ENCODE data around the gene LSAMP.

The LSAMP gene

GRCh38 chr3:115999613-116000012 is 445.7 kb downstream of the LSAMP start:
- DNase-seq: no peak

DNA sequence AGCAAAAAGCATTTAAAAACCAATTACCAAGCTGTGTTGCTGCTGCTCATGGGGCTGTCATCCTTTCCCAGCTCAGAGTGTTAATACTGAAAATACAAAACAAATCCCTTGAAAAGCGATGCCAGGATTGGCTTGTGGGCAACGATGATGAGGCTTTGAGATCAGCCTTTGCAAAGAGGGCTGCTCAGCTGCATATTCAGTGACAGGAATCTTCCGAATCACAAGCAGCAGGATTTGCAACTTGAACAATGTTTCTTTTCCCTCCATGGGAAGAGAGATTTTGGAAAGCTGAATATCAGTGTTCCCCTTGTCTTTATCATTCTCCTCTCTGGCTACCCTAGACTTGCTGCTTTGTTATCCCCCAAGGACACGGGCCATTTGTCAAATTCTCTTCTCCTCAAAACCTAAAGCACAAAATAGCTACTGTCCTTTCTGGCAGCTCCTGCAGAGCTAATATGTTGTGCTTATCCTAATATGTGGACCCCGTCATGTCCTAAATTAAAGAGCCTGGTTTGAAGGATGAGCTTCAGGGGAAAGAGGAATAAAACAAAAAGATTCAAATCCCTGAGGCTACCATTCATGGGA is 446.2 kb downstream of the LSAMP start:
- no peak for DNase-seq

DNA sequence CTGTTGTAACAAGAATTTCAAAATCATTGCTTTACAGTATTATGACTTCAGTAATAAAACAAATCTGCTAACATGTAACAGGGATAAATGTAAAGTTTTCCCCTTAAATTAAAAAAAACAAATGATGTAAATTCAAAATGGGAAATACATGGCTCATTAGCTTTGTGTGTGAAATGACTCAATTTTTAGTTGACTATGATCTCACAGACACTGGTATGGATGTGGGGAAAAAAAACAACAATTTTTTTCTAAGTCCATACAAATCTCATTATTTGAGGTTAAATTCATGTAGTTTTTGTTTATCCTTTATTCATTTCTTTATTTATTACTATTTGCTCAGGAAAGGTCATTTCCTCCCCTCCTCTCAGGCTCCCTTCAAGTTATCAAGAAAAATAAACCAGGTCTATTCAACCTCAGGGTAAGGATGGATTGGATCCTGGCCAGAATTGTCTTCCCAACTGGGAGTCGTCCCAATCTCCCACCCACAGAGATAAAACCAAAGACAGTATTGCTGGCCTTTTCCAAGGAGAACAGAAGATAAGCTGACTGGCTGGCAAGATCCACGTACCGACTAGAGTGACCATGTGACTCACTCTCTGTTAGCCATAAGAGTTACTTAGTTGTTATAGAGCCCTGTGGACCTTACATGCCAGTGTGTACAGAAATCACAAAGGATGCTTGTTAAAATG is 448.7 kb downstream of the LSAMP start:
- DNase-seq: no peak

- no peak for DNase-seq
Observed at GRCh38 chr3:115990669-115991068, 454.6 kb downstream of the LSAMP start.

DNA sequence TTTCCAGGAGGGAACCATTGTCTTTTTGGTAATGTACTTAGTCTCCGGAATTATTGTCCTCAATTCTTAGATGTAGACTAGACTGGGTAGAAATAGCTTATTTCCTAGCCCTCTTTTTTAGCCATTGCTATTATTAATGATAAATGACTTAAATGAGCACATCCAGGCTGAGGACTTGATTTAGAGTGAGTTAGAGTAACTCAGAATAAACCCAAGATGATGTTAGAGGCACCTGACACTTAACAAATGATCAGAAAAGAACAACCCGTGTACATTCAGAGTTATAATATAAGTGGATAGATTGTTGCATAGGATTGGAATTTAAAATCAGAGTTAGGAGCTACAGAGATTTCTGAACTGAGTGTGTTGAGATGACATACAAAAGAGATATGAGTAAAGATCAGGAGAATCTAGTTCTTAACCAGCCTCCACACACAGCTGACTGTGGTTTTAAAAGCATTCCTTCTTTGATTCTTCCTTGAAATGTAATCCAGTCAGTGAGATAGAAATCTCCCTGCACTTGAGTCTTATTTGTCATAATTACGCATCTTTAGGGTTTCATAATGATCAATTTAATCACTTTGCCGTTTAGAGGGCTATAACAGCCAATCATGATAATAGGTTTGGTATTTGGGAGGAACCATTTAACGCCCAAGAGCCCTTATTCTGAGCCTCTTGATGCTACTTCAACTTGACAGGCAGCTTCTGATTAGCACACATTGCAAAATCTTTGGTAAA is 455.4 kb downstream of the LSAMP start:
- no peak for DNase-seq

DNA sequence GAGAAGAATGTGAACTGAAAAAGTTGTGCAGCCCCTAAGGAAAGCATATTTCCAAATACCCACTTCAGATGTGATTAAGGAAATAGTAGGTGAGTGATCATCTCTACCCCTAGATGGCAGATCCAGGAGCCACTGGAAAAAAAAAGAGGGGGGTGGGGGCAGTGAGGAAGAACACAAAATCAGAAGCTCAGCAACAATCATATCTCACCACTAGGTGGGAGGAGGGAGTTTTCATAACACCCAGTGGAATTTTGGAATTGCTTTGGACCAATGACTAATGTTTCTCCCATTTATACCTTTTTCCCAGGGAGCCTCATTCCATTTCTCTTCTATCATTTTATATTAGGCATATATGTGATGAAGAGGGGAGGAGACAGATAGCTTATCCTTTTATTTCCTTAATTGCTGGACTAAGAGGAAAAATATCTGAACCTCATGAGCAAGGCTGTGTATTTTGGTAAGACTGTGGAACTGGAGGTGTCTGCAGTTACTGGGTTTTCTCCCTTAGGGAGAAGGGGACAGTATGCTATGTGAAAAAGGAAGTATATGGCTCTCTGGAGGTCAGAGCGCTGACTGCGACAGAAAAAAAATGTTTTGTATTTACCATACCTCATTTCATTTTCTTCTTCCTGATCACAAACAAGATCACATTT is 458.6 kb downstream of the LSAMP start:
- no peak for DNase-seq

GRCh38 chr3:115982629-115983028 is 462.7 kb downstream of the LSAMP start:
- DNase-seq: no peak

DNA sequence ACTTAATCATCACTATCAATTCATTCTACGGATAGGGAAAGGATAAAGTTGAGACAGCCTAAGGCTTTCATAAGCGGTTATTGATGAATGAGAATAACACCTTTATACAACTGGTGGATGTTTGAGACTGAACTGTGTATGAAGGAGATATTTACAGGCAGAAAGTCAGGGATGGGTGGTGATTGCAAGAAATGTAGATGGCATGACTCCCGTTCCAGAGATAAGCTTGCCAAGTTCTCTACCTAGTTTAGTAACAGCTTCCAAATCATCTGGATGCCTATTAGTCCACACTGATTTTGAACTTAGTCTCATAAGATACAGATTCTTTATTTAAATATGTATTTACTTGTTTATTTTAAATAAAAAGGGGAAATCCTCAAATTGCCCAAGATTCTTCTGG is 463.2 kb downstream of the LSAMP start:
- no peak for DNase-seq

DNA sequence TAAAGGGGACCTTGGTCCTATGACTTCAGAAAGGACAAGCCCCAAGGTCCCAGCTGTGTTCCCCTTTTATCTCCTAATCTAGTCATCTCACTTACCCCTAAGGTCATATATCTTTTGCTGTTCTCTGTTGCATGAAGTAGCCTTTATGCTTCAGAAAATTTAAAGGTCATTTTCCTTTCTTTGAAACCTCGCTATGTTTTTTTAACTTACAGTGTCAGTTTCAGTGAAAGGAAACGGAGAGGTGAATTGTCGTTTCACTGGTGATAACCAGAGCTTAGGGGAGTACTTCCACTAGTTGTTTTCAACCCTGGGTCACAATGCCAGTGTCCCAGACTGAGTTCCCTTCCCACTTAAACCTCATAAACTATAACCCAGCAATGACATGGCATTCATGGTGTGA is 464.6 kb downstream of the LSAMP start:
- DNase-seq: no peak

DNA sequence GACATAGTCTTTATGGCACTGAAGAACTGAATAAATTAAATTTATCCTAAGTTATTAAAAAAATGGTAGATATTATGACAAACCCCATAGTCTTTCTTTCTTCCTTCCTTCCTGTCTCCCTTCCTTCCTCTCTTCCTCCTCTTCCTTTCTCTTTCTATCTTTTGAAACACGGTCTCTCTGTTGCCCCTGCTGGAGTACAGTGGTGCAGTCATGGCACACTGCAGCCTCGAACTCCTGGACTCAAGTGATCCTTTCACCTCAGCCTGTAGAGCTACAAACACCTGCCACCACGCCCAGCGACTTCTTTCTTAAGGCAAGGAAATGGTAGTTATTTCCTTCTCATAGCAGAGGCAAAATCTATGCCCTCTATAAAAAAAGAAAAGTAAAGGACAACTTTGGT is 467.4 kb downstream of the LSAMP start:
- no peak for DNase-seq

DNA sequence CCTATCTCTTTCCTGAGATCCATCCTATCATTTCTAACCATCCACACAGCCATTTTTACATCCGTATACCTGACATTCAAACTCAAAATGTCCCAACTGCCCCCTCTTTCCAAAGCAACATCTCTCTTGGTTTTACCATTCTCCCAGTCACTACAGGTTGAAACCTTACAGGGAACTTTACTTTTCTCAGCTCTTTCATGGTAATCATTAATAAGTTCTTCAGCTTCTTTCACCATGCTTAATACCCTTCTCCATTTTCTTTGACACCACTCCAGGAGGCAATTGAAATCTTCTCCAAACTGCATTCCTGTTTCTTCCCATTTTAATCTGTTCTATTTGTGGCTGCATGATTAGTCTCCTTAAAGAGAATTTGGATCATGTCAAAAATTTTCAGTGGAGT is 469.5 kb downstream of the LSAMP start:
- no peak for DNase-seq

DNA sequence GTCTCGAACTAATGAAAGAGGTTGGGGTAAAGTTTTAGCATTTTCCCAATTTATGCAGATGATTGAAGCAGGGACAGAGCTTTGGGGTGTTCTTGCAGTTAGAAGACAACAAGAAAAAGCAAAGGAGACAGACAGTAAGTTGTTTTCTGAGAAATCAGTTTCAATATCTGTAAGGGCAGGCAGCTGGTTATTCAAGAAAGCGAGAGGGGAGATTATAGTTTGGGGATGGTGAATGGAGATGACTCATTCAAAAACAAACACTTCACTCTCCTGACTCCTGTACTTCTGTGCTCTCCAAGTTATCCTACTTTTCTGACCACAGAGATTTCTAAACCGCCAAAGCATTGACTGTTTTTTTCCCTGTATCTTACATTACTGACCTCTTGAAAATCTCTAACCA is 469.9 kb downstream of the LSAMP start:
- DNase-seq: no peak

DNA sequence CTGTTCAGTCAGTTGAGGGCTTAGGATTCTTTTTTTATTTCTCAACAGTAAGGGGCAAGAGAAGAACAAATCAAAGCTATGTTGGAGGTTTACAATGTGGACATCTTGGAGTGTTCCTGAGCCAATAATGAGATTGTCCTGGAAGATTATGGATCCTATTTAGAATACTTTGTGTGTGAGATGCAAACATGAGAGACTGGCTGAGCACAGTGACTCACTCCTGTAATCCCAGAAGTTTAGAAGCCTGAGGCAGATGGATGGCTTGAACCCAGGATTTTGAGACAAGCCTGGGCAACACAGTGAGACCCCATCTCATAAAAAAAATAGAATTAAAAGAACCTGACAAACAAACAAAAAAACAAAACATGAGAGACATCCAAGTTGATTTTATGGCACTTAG is 470.3 kb downstream of the LSAMP start:
- no peak for DNase-seq

DNA sequence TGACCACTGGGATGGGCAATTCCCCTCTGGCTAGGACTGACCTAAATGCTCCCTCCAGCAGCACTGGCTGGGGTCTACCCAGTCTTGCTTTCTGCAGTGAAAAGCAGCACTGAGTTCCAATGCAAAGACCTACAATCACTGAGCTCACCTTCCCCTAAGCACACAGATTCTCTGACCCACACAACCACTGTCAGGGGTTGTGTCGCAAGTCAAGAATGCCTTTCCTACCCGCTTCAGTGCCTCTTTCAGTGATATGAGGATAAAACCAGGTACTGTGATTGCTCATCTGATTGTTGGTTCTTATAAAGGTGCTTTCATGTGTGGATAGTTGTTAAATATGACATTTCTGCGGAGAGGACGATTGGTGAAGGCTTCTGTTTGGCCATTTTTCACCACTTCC is 476.4 kb downstream of the LSAMP start:
- DNase-seq: no peak

DNA sequence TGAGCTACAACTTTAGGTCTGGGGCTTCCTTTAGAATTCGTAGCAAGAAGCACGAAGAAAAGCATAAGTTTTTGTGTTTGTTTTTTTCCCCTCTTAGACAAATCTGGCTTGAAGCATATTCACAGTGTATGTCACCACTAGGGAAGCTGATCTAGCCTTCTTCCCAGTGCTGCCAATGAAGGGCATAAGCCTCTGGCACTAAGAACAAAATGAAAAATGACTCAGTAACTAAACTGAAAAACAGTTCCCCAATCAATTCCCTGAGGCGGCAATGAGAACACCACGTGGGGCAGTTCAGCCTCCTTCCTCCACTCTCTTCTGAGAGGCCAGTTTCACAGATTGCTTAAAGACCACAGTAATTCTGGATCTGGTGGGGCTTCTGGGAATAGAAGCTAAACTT is 483.9 kb downstream of the LSAMP start:
- DNase-seq: no peak

DNA sequence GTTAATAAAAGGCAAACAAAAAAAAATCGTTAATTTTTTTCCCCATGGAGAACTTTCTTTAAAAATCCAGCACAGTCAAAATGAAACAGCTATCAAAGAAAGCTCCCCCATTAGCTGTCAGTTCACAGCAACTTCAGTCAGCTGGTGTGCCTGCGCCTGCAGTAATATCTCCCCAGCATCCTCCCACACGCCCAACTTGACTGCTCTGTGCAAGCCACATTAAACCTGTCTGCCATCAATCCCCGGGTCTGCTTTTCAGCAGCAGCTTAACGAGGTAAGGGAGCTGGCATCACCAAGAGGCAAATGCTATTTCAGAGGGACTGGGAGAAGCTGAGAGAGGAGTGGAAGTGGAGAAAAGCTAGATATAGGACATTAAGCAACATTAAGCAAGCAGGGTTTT is 484.5 kb downstream of the LSAMP start:
- DNase-seq: no peak

- DNase-seq: no peak
Observed at GRCh38 chr3:115958526-115958925, 486.8 kb downstream of the LSAMP start.

DNA sequence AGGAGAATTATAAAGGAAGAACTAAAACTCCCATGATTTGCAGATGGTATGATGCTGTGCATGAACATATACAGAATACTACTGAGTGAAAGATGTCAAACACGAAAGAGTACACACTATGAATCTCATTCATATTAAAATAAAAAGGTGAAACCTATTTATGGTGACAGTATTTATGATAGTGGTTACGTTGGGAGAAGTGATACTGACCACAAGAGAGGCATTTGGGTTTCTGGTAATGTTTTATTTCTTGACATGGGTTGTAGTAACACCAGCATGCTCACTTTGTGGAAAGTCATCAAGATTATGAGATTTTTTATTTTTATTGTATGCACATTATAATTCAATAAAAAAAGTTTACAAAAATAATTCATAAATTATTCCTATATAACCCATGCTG is 498.0 kb downstream of the LSAMP start:
- DNase-seq: no peak

DNA sequence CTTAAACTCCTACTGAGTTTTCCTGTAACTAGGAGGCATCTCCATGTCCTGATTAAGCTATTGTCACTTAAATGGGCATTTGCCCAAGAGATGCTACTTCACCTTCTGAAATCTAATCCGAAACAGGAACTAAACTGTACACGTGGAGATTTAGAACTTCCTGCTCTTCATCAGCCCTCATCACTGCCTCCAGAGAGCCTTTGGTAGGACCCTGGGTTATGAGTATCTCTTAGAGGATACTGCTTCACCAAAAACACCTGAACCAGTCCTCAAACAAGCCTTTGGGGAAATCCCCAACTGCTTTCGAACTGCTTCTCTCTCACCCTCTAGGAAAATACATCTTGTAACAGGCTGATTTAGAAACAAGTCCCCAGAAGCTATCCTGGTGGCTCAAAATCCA is 501.7 kb downstream of the LSAMP start:
- no peak for DNase-seq

GRCh38 chr3:115937054-115937453 is 508.2 kb downstream of the LSAMP start:
- DNase-seq: no peak

- no peak for DNase-seq
Observed at GRCh38 chr3:115932807-115933206, 512.5 kb downstream of the LSAMP start.

GRCh38 chr3:115931581-115931980 is 513.7 kb downstream of the LSAMP start:
- no peak for DNase-seq

- DNase-seq: no peak
Observed at GRCh38 chr3:115930922-115931321, 514.4 kb downstream of the LSAMP start.

- no peak for DNase-seq
Observed at GRCh38 chr3:115930168-115930567, 515.1 kb downstream of the LSAMP start.

Data from activated CD4-positive, CD25-positive, alpha-beta regulatory T cell treated with anti-CD3 and anti-CD28 coated beads, Interleukin-2, amount 50 U/mL, for 72 hours (primary cell).